GM04504 (cell line): ENCODE results near the gene ISCU.
A peak's percentile ranks its signal among the peaks of the same experiment; 100 is the strongest.

Experiments used
- DNase-seq: peaks from one replicate; pipeline ENCODE4 v3.0.0-alpha.2; 2012; ENCODE audit warnings: low read depth

Gene ISCU

GRCh38 chr12:108603743-108604142 is 41.3 kb downstream of the ISCU start:
- no peak for DNase-seq

- no peak for DNase-seq
These were observed 42.0 kb downstream of the ISCU start for GRCh38 chr12:108604208-108604941.

GRCh38 chr12:108605000-108605689 is 42.7 kb downstream of the ISCU start:
- DNase-seq, result no peak

- no peak for DNase-seq
These were observed 43.5 kb downstream of the ISCU start for GRCh38 chr12:108605690-108606406.

- DNase-seq, result no peak
These were observed 44.1 kb downstream of the ISCU start for GRCh38 chr12:108606492-108606891.

GRCh38 chr12:108607981-108608600 is 45.7 kb downstream of the ISCU start:
- DNase-seq, result no peak

GRCh38 chr12:108608616-108609015 is 46.2 kb downstream of the ISCU start:
- no peak for DNase-seq

GRCh38 chr12:108609537-108610335 is 47.3 kb downstream of the ISCU start:
- DNase-seq, result peak; percentile 77

GRCh38 chr12:108610336-108610815 is 48.0 kb downstream of the ISCU start:
- DNase-seq, result no peak

GRCh38 chr12:108610856-108611605 is 48.6 kb downstream of the ISCU start:
- DNase-seq, result no peak

GRCh38 chr12:108611884-108612415 is 49.6 kb downstream of the ISCU start:
- peak; percentile 72 for DNase-seq

- DNase-seq, result no peak
These were observed 50.4 kb downstream of the ISCU start for GRCh38 chr12:108612788-108613282.

- DNase-seq, result no peak
These were observed 51.2 kb downstream of the ISCU start for GRCh38 chr12:108613548-108613947.

- no peak for DNase-seq
These were observed 51.6 kb downstream of the ISCU start for GRCh38 chr12:108614041-108614440.

- no peak for DNase-seq
These were observed 52.2 kb downstream of the ISCU start for GRCh38 chr12:108614639-108615038.

GRCh38 chr12:108615918-108616317 is 53.5 kb downstream of the ISCU start:
- no peak for DNase-seq

GRCh38 chr12:108616359-108616758 is 54.0 kb downstream of the ISCU start:
- DNase-seq, result no peak

GRCh38 chr12:108616941-108617858 is 54.8 kb downstream of the ISCU start:
- no peak for DNase-seq
